BJ (cell line): Measurements from ENCODE around the gene RFESD. TPM values are rescaled to one million over a fixed set of nuclear protein-coding genes. Genes with fewer than 3 reads are reported as not detected.

ENCODE experiments used
- CTCF ChIA-PET: fragments of 350-600 bp; formaldehyde crosslinking; extraction: SDS; loops from one replicate; lab custom pipeline; 2021; ENCODE audit warnings: antibody characterized with exemption, inconsistent platforms; lab: Yijun Ruan, JAX
- POLR2A ChIA-PET: fragments of 300-600 bp; sonication (Branson Sonifier 250); formaldehyde crosslinking; extraction: SDS; loops from one replicate; lab custom pipeline; 2021; ENCODE audit warnings: antibody characterized with exemption; lab: Charles Lee
- DNase-seq: peaks from one replicate; pipeline ENCODE4 v3.0.0-alpha.2; 2011; ENCODE audit warnings: low read depth
- H3K27me3 ChIP-seq: 2 replicates; pipeline ENCODE4 v1.6.0; 2011; ENCODE audit warnings: low read length; ENCODE audit not compliant: control insufficient read depth, insufficient read depth
- H3K36me3 ChIP-seq: 2 replicates; pipeline ENCODE4 v1.5.1; 2011; ENCODE audit warnings: low read length; ENCODE audit not compliant: control insufficient read depth, insufficient read depth
- H3K4me3 ChIP-seq: 2 replicates; pipeline ENCODE4 v1.5.1; 2011; ENCODE audit warnings: low read depth, mild to moderate bottlenecking, control low read depth, low read length
- polyA plus RNA-seq: library from polyadenylated mRNA; depleted of rRNA; stranded (reverse); fragments of >200 nt; gene quantifications from 2 replicates; pipeline ENCODE4 v1.2.3, GENCODE V29; 2011
- TF ChIP-seq, protein P1 (sequence below): IDR thresholded peaks from 2 replicates; pipeline ENCODE4 v1.5.1; 2011; ENCODE audit warnings: low read depth, mild to moderate bottlenecking, control low read depth, inconsistent platforms, low read length, moderate library complexity; ENCODE audit not compliant: insufficient read depth

Gene RFESD
- polyA plus RNA-seq, 1 experiment, result 1.1 TPM

DNA sequence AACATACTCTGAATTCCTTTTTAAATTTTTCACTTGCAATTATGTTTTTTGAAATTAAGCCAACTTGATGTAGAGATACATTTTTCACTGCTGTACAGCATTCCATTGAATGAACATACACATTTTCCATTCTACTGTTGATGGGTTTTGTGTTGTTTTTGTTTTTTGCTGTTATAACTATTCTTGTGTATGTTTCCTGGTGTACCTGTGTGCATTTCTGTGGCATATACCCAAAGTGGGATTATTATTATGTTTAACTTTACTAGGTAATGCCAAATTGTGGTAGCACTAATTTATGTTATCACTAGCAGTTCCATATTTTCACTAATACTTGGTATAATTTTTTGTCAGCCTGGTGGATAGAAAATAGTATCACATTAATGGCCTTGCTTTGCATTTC is 2.7 kb downstream of the RFESD start:
- Histone ChIP-seq H3K4me3 (no peak overlapping the region), H3K27me3 (no peaks in the 10 kb centered on the region), H3K36me3 (no peaks in the 10 kb centered on the region)
- CTCF ChIA-PET, result no interaction called here
- POLR2A ChIA-PET, result interaction anchor here (0.7 kb wide), 1 partner anchor 159 kb away, joined by 12 read pairs; no protein-coding TSS in a partner anchor
- TF ChIP-seq, protein P1, sequence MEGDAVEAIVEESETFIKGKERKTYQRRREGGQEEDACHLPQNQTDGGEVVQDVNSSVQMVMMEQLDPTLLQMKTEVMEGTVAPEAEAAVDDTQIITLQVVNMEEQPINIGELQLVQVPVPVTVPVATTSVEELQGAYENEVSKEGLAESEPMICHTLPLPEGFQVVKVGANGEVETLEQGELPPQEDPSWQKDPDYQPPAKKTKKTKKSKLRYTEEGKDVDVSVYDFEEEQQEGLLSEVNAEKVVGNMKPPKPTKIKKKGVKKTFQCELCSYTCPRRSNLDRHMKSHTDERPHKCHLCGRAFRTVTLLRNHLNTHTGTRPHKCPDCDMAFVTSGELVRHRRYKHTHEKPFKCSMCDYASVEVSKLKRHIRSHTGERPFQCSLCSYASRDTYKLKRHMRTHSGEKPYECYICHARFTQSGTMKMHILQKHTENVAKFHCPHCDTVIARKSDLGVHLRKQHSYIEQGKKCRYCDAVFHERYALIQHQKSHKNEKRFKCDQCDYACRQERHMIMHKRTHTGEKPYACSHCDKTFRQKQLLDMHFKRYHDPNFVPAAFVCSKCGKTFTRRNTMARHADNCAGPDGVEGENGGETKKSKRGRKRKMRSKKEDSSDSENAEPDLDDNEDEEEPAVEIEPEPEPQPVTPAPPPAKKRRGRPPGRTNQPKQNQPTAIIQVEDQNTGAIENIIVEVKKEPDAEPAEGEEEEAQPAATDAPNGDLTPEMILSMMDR, result no peak
- no peak for DNase-seq

DNA sequence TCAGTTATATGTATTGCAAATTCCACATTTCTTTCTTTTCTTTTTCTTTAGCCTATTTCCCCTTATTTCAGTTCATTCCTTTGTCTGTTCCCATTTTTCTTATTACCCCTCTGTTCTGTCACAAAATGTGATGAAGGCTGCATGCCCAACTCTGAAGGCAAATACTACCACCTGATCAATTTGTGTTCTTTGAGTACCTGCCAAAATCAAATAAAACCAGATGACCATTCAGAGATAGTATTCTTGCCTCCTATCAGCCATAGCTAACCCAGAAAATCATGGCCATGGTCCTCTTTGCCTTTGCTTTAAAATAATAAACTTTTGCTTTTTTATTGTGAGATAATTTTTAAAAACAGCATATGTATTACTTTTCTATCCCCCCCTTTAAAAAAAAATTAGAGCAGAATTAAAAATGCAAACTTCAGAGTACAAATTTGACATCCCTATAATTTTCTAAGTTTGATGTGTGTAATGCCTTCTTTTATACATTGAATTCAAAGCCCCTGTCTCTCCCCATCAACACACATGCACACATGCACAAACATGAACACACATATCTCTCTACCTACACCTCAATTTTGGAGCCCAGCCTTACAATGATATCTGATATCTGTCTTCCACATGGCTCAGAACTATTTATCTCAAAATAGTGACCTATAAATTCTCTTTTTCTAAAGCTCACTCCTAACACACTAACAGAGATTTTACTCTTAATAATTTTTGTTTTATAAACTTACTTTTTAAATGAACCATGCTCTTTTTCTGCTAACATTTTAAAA is 3.5 kb downstream of the RFESD start:
- DNase-seq, result no peak
- ChIA-PET CTCF (interaction anchor here (3.6 kb wide), 1 partner anchor 14 kb away, joined by 14 read pairs; no protein-coding TSS in a partner anchor), POLR2A (no interaction called here)
- no peaks in the 10 kb centered on the region for H3K27me3 ChIP-seq
- no peaks in the 10 kb centered on the region for H3K36me3 ChIP-seq
- no peak overlapping the region for H3K4me3 ChIP-seq
- TF ChIP-seq, protein P1, result no peak

DNA sequence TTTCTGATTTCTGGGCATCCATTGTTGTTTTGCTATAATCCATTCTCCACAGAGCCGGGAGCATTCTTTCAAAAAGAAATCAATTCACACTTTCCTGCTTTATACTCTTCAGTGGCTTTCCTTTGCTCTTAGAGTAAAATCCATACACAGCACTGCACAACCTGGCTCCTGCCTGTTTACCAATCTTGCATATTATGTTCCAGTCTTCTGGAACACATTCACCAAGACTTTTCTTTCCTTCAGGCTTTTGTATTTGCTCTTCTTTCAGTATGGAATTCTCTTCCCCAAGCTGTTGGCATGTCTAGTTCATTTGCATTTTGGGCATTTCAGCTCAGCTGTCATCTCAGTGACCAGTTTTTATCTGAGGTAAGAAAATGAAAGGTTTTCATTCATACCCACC is 6.3 kb downstream of the RFESD start:
- TF ChIP-seq, protein P1, result no peak
- no peak overlapping the region for H3K4me3 ChIP-seq
- POLR2A ChIA-PET, result no interaction called here
- H3K36me3 ChIP-seq, result no peaks in the 10 kb centered on the region
- no peaks in the 10 kb centered on the region for H3K27me3 ChIP-seq
- CTCF ChIA-PET, result interaction anchor here (1.0 to 3.6 kb wide), 4 partner anchors 9 to 193 kb away, joined by 3 to 14 read pairs (median 4); no protein-coding TSS in a partner anchor
- DNase-seq, result no peak

DNA sequence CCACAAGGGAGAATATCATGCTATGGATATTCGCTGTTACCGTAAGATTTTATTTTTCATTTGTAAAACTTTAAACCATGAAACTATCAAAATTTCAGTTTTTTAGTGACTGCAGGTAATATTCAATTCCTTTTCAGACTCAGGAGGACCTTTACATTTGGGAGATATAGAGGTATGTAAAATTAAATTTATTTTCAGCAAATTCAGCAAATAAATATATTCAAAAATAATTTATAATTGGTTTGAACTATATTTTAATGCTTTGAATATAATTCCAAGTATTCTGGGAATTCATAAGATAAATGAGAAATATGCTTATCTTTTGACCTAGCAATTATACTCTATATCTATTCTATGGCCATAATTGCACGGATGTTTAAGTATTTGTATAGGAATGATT is 7.6 kb downstream of the RFESD start:
- ChIA-PET POLR2A (no interaction called here), CTCF (interaction anchor here (0.8 to 2.3 kb wide), 3 partner anchors 10 to 164 kb away, joined by 3 to 9 read pairs (median 3); no protein-coding TSS in a partner anchor)
- no peaks in the 10 kb centered on the region for H3K27me3 ChIP-seq
- no peak for DNase-seq
- no peaks in the 10 kb centered on the region for H3K36me3 ChIP-seq
- no peak overlapping the region for H3K4me3 ChIP-seq
- TF ChIP-seq, protein P1, result no peak

DNA sequence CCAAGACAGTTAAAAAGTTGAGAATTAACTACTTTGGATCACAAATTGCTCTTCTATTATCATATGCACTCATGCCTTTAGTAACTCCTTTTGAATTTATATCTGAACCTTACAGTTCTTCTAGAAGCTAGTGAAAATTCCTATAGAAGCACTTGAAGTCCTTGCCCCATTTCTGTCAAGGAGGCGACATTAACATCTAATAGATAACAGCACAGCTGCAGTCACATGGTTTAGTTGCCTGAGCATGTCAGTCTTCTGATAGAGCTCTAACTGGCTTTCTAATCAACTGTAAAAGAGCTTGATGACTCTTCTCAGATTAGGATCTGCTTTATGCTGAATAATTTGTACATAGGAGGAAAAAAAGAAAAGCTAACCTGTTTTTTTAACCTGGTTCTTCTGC is 9.0 kb downstream of the RFESD start:
- TF ChIP-seq, protein P1, result no peak
- no peaks in the 10 kb centered on the region for H3K27me3 ChIP-seq
- ChIA-PET POLR2A (no interaction called here), CTCF (interaction anchor here (1.1 to 2.3 kb wide), 3 partner anchors 8 to 191 kb away, joined by 3 to 9 read pairs (median 3); no protein-coding TSS in a partner anchor)
- no peak overlapping the region for H3K4me3 ChIP-seq
- no peak for DNase-seq
- no peaks in the 10 kb centered on the region for H3K36me3 ChIP-seq
